Activated T-helper 1 cell treated with anti-CD3 and anti-CD28 coated beads, Interleukin-2, amount 50 U/mL, for 16 hours (primary cell): ENCODE results near the gene CDON.

Experiments
- DNase-seq, 2 donors: peaks; one replicate each; pipeline ENCODE4 v3.0.0-alpha.2; 2020; ENCODE audit warnings: low read depth in 1 of 2, low spot score in 1 of 2

Gene CDON

GRCh38 chr11:125957618-125958332 lies 104.9 kb downstream of the CDON start:
- no peak for DNase-seq

- no peak for DNase-seq
These were observed 106.1 kb downstream of the CDON start for GRCh38 chr11:125956391-125957134.

GRCh38 chr11:125955856-125956255 lies 106.8 kb downstream of the CDON start:
- DNase-seq, result no peak

GRCh38 chr11:125954945-125955640 lies 107.6 kb downstream of the CDON start:
- no peak for DNase-seq

- no peak for DNase-seq
These were observed 108.3 kb downstream of the CDON start for GRCh38 chr11:125954123-125954944.

- DNase-seq, result no peak
These were observed 109.2 kb downstream of the CDON start for GRCh38 chr11:125953401-125953935.

GRCh38 chr11:125952973-125953372 lies 109.7 kb downstream of the CDON start:
- DNase-seq, result no peak

GRCh38 chr11:125952559-125952958 lies 110.1 kb downstream of the CDON start:
- no peak for DNase-seq

- no peak for DNase-seq
These were observed 110.9 kb downstream of the CDON start for GRCh38 chr11:125951731-125952130.

- DNase-seq, result no peak
These were observed 111.7 kb downstream of the CDON start for GRCh38 chr11:125950696-125951651.

GRCh38 chr11:125950178-125950490 lies 112.5 kb downstream of the CDON start:
- no peak for DNase-seq

GRCh38 chr11:125949271-125950177 lies 113.1 kb downstream of the CDON start:
- no peak for DNase-seq

- no peak for DNase-seq
These were observed 114.2 kb downstream of the CDON start for GRCh38 chr11:125948278-125949051.

- DNase-seq, result no peak
These were observed 115.0 kb downstream of the CDON start for GRCh38 chr11:125947419-125948277.

GRCh38 chr11:125946712-125947418 lies 115.8 kb downstream of the CDON start:
- DNase-seq, result no peak

GRCh38 chr11:125945797-125946520 lies 116.7 kb downstream of the CDON start, which contains the start of gene VSIG10L2:
Gene VSIG10L2, plus strand, starts transcription at chr11:125946044. Its CDS starts 12 bp downstream, at chr11:125946056.
- DNase-seq, result no peak
